HL-60/S4 treated with phorbol 12-myristate 13-acetate at 8.2 ng/mL for 4 days and 3 days (cell line): ENCODE measurements around the gene KIF17.

Experiments
- in situ Hi-C: fragments of 300-500 bp; cut with MboI; formaldehyde crosslinking; loops from 2 replicates; pipeline ENCODE4 v1.15.0; 2022; ENCODE audit warnings: low sequenced_read_pairs

Gene KIF17

DNA sequence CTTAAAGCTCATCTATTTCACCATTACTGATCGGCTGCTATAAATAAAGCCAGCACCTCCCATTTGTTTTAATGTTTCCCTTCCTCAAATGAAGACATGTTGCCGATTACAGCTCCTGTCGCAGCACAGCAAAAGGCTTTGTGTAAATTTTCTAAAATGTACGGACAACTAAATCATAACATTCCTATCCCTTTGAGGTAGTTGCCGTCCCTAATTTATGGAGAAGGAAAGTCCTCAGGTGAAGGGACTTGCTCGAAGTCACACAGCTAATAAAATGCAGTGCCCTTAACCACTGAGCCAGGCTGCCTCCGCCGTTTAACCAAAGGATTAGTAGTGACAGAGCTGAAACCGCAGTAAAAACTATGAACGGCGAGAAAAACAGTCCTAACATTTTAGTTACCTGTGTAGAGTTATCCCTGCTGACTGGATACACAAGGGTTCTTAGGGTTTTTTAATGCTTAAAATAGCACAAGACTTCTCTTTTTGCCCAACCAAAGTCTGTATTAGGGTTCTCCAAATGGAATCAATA lies 83.7 kb downstream of the KIF17 start:
- in situ Hi-C loops = no loop called here

DNA sequence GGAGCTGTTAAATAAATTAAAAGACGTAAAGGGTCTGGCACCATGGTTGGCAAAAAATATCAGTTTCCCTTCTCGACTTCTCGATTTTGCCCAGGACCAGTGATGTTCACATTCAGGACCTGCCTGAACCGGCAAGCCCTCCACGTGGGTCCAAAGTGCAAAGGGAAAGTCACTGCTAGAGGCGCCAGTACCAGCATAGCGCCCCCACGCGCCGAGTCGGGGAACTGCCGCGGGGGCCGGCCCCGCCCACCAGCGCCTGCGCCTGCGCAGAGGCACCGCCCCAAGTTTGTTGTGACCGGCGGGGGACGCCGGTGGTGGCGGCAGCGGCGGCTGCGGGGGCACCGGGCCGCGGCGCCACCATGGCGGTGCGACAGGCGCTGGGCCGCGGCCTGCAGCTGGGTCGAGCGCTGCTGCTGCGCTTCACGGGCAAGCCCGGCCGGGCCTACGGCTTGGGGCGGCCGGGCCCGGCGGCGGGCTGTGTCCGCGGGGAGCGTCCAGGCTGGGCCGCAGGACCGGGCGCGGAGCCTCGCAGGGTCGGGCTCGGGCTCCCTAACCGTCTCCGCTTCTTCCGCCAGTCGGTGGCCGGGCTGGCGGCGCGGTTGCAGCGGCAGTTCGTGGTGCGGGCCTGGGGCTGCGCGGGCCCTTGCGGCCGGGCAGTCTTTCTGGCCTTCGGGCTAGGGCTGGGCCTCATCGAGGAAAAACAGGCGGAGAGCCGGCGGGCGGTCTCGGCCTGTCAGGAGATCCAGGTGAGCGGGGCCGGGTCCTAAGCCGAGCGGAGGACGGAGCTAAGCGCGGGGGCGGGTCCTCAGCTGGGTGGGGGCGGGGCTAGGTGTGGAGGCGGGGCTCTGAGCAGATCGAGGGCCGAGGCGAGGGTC lies 84.4 kb downstream of the KIF17 start, which contains the start of gene PINK1:
Gene PINK1 (plus strand): TSS at position 269 of the 875 bp plus-strand sequence. CDS start 91 bp downstream, at position 360.
- in situ Hi-C loops = no loop called here

- in situ Hi-C loops = no loop called here
These were observed 85.4 kb downstream of the KIF17 start for GRCh38 chr1:20632386-20632785.

DNA sequence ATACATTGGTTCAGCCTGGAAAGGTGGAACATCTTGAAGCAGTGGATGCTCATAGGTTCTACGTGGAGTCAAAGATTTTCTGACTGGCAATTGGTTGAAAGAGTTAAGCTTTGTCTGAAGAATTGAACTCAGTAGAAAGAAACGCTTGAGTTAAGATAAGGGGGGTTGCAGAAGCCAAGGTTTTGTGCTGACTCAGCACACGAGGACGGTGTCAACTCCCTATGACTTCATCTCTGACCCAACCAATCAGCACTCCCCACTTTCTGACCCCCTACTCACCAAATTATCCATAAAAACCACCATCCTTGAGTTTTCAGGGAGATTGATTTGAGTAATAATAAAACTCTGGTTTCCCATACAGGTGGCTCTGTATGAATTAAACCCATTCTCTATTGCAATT lies 87.1 kb downstream of the KIF17 start:
- in situ Hi-C loops = no loop called here

DNA sequence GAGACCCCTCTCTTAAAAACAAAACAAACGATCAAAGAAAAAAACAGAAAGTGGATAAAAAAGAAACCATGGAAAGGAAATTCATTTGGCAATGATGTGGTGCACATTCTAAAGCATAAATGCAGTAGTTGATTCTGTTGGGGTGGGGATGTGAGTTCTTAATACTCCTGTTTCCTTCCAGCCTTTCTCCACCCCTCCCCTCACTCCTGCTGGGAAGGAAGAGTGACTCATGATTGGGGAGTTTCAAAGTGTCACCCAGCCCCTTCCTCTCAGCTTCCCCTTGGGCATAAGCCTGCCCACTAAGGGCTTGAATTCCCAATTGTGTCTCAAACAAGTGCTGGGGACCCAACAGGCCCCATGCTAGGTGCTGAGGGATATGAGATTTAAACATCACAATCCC lies 91.3 kb downstream of the KIF17 start:
- in situ Hi-C loops = no loop called here

DNA sequence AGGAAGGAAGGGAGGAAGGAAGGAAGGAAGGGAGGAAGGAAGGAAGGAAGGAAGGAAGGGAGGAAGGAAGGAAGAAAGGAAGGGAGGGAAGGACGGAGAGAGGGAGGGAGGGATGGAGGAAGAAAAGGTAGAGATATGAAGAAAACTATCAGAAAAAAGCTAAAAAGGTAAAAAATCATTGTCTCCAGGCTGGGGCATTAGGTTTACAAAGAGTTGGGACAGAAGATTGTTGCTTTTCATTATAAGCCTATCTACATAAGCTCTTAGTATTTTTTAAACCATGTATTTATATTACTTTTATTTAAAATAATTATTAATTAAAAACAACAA lies 91.7 kb downstream of the KIF17 start:
- in situ Hi-C loops = no loop called here

- in situ Hi-C loops = no loop called here
These were observed 92.4 kb downstream of the KIF17 start for GRCh38 chr1:20625176-20626097.

GRCh38 chr1:20624709-20625108 lies 93.1 kb downstream of the KIF17 start:
- in situ Hi-C loops = no loop called here

- in situ Hi-C loops = no loop called here
These were observed 96.8 kb downstream of the KIF17 start for GRCh38 chr1:20621012-20621411.

DNA sequence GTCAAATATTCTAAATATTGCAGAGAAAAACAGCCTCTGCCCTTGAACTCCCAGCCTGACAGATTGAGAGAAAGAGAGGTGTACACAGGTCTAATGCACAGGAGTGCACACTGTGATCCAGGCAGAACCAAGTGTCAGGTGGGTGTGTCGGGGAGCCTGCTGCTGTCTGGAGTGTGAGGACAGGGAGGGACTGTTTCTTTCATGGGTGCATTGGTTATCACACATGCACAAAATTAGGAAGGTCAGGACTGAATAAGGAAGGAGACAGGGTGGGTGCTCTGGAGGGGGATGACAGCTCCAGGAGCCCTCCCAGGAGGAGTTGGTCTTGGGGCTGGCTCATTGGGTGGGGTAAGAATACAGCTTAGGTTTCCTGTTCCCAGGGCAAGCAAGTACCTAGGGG lies 97.8 kb downstream of the KIF17 start:
- in situ Hi-C loops = no loop called here

DNA sequence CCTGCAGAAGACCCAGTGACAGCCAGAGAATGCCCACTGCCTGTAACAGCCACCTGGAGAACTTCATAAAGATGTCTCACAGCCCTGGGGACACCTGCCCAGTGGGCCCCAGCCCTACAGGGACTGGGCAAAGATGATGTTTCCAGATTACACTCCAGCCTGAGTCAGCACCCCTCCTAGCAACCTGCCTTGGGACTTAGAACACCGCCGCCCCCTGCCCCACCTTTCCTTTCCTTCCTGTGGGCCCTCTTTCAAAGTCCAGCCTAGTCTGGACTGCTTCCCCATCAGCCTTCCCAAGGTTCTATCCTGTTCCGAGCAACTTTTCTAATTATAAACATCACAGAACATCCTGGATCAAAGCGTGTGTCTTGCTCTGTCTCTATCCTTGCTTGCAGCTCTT lies 99.3 kb downstream of the KIF17 start:
- in situ Hi-C loops = no loop called here

- in situ Hi-C loops = no loop called here
These were observed 100.8 kb downstream of the KIF17 start for GRCh38 chr1:20616847-20617487.

GRCh38 chr1:20615946-20616846 lies 101.6 kb downstream of the KIF17 start:
- in situ Hi-C loops = no loop called here

- in situ Hi-C loops = no loop called here
These were observed 103.7 kb downstream of the KIF17 start for GRCh38 chr1:20614131-20614579.
